A549 (cell line): ENCODE measurements around the gene S100B. TPM values are rescaled to one million over a fixed set of nuclear protein-coding genes. Genes with fewer than 3 reads are reported as not detected.

Source experiments
- ATAC-seq, 2 experiments: fragments of 200-7000 bp in 1 of 2; fragments of >200 bp in 1 of 2; cut with Nextera tagmentation in 1 of 2; cut with Tn5 transposase in 1 of 2; 3 replicates each; pipeline versions ENCODE4 v1.8.0 to v1.9.1; 2018 to 2020; ENCODE audit warnings: mild to moderate bottlenecking in 1 of 2, moderate library complexity in 1 of 2
- CTCF ChIA-PET: fragments of 300-600 bp; sonication (Branson Sonifier 250); formaldehyde crosslinking; extraction: SDS; loops from one replicate; lab custom pipeline; 2021; ENCODE audit warnings: antibody characterized with exemption, inconsistent platforms; lab: Yijun Ruan, JAX
- POLR2A ChIA-PET: fragments of 350-600 bp; formaldehyde crosslinking; extraction: SDS; loops from one replicate; lab custom pipeline; 2021; ENCODE audit warnings: antibody characterized with exemption, inconsistent platforms; lab: Yijun Ruan, JAX
- DNase-seq, 2 experiments: peaks; one replicate each; pipeline versions ENCODE4 v3.0.0 to v3.0.0-alpha.2; 2011 to 2016; ENCODE audit warnings: low read depth in 1 of 2, low spot score in 1 of 2
- FAIRE-seq: peaks from 2 replicates; lab custom pipeline; 2011; peaks lifted over from hg19 to GRCh38; lab: Jason Lieb, UNC
- H3K27ac ChIP-seq, 2 experiments: fragments of >200 bp; sonication (Bioruptor Twin); formaldehyde crosslinking; 3 replicates each; pipeline ENCODE4 v1.5.1; 2016 to 2017
- H3K4me1 ChIP-seq: fragments of >200 bp; sonication (Bioruptor Twin); formaldehyde crosslinking; 3 replicates; pipeline ENCODE4 v1.6.1; 2016
- H3K4me2 ChIP-seq: fragments of >200 bp; sonication (Bioruptor Twin); formaldehyde crosslinking; 3 replicates; pipeline ENCODE4 v1.6.1; 2016
- H3K4me3 ChIP-seq: fragments of >200 bp; sonication (Bioruptor Twin); formaldehyde crosslinking; 3 replicates; pipeline ENCODE4 v1.5.1; 2016
- H3K9me3 ChIP-seq: fragments of >200 bp; sonication (Bioruptor Twin); formaldehyde crosslinking; 3 replicates; pipeline ENCODE4 v1.6.1; 2016
- BCL3 ChIP-seq: fragments of >200 bp; sonication (Bioruptor Twin); formaldehyde crosslinking; IDR thresholded peaks from 3 replicates; pipeline ENCODE4 v1.6.1; 2016
- BHLHE40 ChIP-seq: IDR thresholded peaks from 2 replicates; pipeline ENCODE4 v1.6.1; 2012; ENCODE audit warnings: low read depth, low read length, inconsistent platforms
- CEBPB ChIP-seq, 2 experiments: fragments of >200 bp in 1 of 2; sonication (Bioruptor Twin) in 1 of 2; formaldehyde crosslinking in 1 of 2; IDR thresholded peaks; 2 replicates each; pipeline ENCODE4 v1.6.1; 2012 to 2016
- EHMT2 ChIP-seq: fragments of 200-600 bp; sonication (generic); IDR thresholded peaks from 2 replicates; pipeline ENCODE4 v1.6.1; 2016; ENCODE audit warnings: antibody characterized with exemption, low read depth, mild to moderate bottlenecking, moderate library complexity
- EP300 ChIP-seq, 2 experiments: fragments of >200 bp; sonication (Bioruptor Twin); formaldehyde crosslinking; IDR thresholded peaks; 2 replicates in 1 of 2; 3 replicates in 1 of 2; pipeline ENCODE4 v1.6.1; 2016 to 2017
- ESRRA ChIP-seq: fragments of 150-350 bp; IDR thresholded peaks from 2 replicates; pipeline ENCODE4 v1.6.1; 2014; ENCODE audit warnings: mild to moderate bottlenecking, low read length, borderline replicate concordance
- FOSL2 ChIP-seq, 2 experiments: fragments of 450-650 bp in 1 of 2; fragments of >200 bp in 1 of 2; sonication (Bioruptor Twin) in 1 of 2; formaldehyde crosslinking; IDR thresholded peaks; 2 replicates each; pipeline versions ENCODE4 v1.5.0 to v1.6.1; 2016 to 2020; ENCODE audit warnings: mild to moderate bottlenecking in 1 of 2, moderate library complexity in 1 of 2
- FOXS1 ChIP-seq: fragments of 250-450 bp; sonication (Bioruptor Pico); IDR thresholded peaks from 2 replicates; pipeline ENCODE4 v1.5.0; 2020; ENCODE audit warnings: mild to moderate bottlenecking, moderate library complexity
- HEYL ChIP-seq: fragments of 250-450 bp; sonication (Bioruptor Pico); IDR thresholded peaks from 2 replicates; pipeline ENCODE4 v1.8.0; 2021; ENCODE audit warnings: mild to moderate bottlenecking, moderate library complexity
- HOXA7 ChIP-seq: fragments of 250-450 bp; sonication (Bioruptor Pico); IDR thresholded peaks from 2 replicates; pipeline ENCODE4 v1.5.0; 2020; ENCODE audit warnings: mild to moderate bottlenecking, moderate library complexity
- HOXB5 ChIP-seq: fragments of 250-450 bp; sonication (Bioruptor Pico); IDR thresholded peaks from 2 replicates; pipeline ENCODE4 v1.5.0; 2020; ENCODE audit warnings: mild to moderate bottlenecking, moderate library complexity
- MAFK ChIP-seq: fragments of 450-650 bp; IDR thresholded peaks from 2 replicates; pipeline ENCODE4 v1.6.1; 2014; ENCODE audit not compliant: partially characterized antibody
- MYC ChIP-seq: IDR thresholded peaks from 2 replicates; pipeline ENCODE4 v1.6.1; 2012; ENCODE audit warnings: mild to moderate bottlenecking, inconsistent platforms, low read length, improper control_type of control experiment, borderline replicate concordance
- NFE2L2 ChIP-seq: fragments of 150-350 bp; conservative IDR thresholded peaks from 2 replicates; pipeline ENCODE4 v1.6.1; 2014; ENCODE audit warnings: low read length
- POLR2A ChIP-seq: IDR thresholded peaks from 2 replicates; pipeline ENCODE4 v1.6.1; 2012; ENCODE audit warnings: mild to moderate bottlenecking, low read length
- RFX5 ChIP-seq: fragments of 450-650 bp; IDR thresholded peaks from 2 replicates; pipeline ENCODE4 v1.7.1; 2014; ENCODE audit warnings: antibody characterized with exemption, mild to moderate bottlenecking, moderate library complexity
- TFCP2L1 ChIP-seq: fragments of 250-450 bp; sonication (Bioruptor Pico); IDR thresholded peaks from 2 replicates; pipeline ENCODE4 v1.5.0; 2021; ENCODE audit warnings: mild to moderate bottlenecking
- ZC3H11A ChIP-seq: fragments of 450-650 bp; IDR thresholded peaks from 2 replicates; pipeline ENCODE4 v1.6.1; 2014; ENCODE audit warnings: antibody characterized with exemption, mild to moderate bottlenecking
- ZFP36 ChIP-seq: fragments of 450-650 bp; IDR thresholded peaks from 2 replicates; pipeline ENCODE4 v1.6.1; 2014; ENCODE audit warnings: borderline replicate concordance; ENCODE audit not compliant: partially characterized antibody
- ZNF302 ChIP-seq: fragments of 250-450 bp; sonication (Bioruptor Pico); IDR thresholded peaks from 2 replicates; pipeline ENCODE4 v1.9.0; 2021; ENCODE audit warnings: inconsistent platforms, mild to moderate bottlenecking, moderate library complexity
- WGBS: methylation state at CpG from one replicate; pipeline ENCODE4 v1.1.6; 2017; ENCODE audit errors: missing lambda C conversion rate; 5-methylcytosine and 5-hydroxymethylcytosine counted together
- polyA plus RNA-seq, 4 experiments: library from polyadenylated mRNA; depleted of rRNA in 3 of 4; stranded (reverse); fragments of >200 nt; fragmentation: RNase III in 1 of 4; extraction: RNeasy Plus Mini Kit Qiagen cat#74134 plus additional on column Dnase treatment in 1 of 4; gene quantifications; 2 replicates in 3 of 4; 3 replicates in 1 of 4; pipeline ENCODE4 v1.2.3, GENCODE V29; 2011 to 2017
- TF ChIP-seq, protein P1 (sequence below): IDR thresholded peaks from 2 replicates; pipeline ENCODE4 v1.6.1; 2012; ENCODE audit warnings: low read depth, borderline replicate concordance
- TF ChIP-seq, protein P2 (sequence below): IDR thresholded peaks from 2 replicates; pipeline ENCODE4 v1.6.1; 2012
- TF ChIP-seq, protein P3 (sequence below): fragments of 150-350 bp; IDR thresholded peaks from 2 replicates; pipeline ENCODE4 v1.6.1; 2014; ENCODE audit warnings: low read depth, mild to moderate bottlenecking, low read length

The S100B gene
- polyA plus RNA-seq, 2 of the 4 experiments (the other 2 are of a cell fraction) = not detected

- TF ChIP-seq, protein P1, sequence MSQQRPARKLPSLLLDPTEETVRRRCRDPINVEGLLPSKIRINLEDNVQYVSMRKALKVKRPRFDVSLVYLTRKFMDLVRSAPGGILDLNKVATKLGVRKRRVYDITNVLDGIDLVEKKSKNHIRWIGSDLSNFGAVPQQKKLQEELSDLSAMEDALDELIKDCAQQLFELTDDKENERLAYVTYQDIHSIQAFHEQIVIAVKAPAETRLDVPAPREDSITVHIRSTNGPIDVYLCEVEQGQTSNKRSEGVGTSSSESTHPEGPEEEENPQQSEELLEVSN = no peak
- no peak for TF ChIP-seq NFE2L2
- no peak for TF ChIP-seq HOXA7
- TF ChIP-seq EP300 (IDR thresholded peaks at IDR 0.05) = no peak
- no peak for TF ChIP-seq FOSL2 (IDR thresholded peaks at IDR 0.05)
- no peak for TF ChIP-seq FOSL2 (CRISPR knock-in tag; IDR thresholded peaks at IDR 0.05)
- no peak for TF ChIP-seq RFX5
- TF ChIP-seq MYC = no peak
- TF ChIP-seq ZC3H11A = no peak
- TF ChIP-seq FOXS1 (CRISPR knock-in tag) = no peak
- Histone ChIP-seq H3K9me3 (peaks cover 4% of the 10 kb centered on the region; the same call in 2 of the 3 replicates), H3K4me2 (no peak overlapping the region), H3K4me1 (no peaks in the 10 kb centered on the region), H3K4me3 (no peak overlapping the region), H3K27ac (no peak overlapping the region)
- WGBS = 65% methylated on average over 8 of the region's 8 CpGs
- ATAC-seq = no peak
- CTCF ChIA-PET = no interaction called here
- FAIRE-seq = no peak
- DNase-seq = no peak
- POLR2A ChIA-PET = no interaction called here
Measured at GRCh38 chr21:46594276-46594675, 10.6 kb downstream of the S100B start.

GRCh38 chr21:46585191-46585953, 19.5 kb downstream of the S100B start:
- Histone ChIP-seq H3K9me3 (peaks cover 46% of the 10 kb centered on the region), H3K4me1 (no peaks in the 10 kb centered on the region), H3K27ac (no peak overlapping the region), H3K4me3 (no peak overlapping the region), H3K4me2 (no peak overlapping the region)
- no peak for DNase-seq
- CTCF ChIA-PET = no interaction called here
- POLR2A ChIA-PET = no interaction called here
- 82% methylated on average over 7 of the region's 7 CpGs for WGBS
- TF ChIP-seq TFCP2L1 (CRISPR knock-in tag) (no peak), RFX5 (no peak), NFE2L2 (no peak), BHLHE40 (no peak), ZFP36 (no peak), HEYL (CRISPR knock-in tag) (no peak), MAFK (no peak), BCL3 (no peak), HOXA7 (no peak), CEBPB (IDR thresholded peaks at IDR 0.05) (no peak), HOXB5 (CRISPR knock-in tag) (no peak), ESRRA (no peak), POLR2A (no peak), ZNF302 (CRISPR knock-in tag) (no peak), EHMT2 (no peak)
- TF ChIP-seq, protein P2, sequence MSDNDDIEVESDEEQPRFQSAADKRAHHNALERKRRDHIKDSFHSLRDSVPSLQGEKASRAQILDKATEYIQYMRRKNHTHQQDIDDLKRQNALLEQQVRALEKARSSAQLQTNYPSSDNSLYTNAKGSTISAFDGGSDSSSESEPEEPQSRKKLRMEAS = no peak
- TF ChIP-seq, protein P3, sequence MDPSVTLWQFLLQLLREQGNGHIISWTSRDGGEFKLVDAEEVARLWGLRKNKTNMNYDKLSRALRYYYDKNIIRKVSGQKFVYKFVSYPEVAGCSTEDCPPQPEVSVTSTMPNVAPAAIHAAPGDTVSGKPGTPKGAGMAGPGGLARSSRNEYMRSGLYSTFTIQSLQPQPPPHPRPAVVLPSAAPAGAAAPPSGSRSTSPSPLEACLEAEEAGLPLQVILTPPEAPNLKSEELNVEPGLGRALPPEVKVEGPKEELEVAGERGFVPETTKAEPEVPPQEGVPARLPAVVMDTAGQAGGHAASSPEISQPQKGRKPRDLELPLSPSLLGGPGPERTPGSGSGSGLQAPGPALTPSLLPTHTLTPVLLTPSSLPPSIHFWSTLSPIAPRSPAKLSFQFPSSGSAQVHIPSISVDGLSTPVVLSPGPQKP = no peak
- ATAC-seq = no peak
- FAIRE-seq = no peak
